Amygdala (tissue), 56 donors: ENCODE results near the gene ANTXRL.
"Not testable (repeated sequence)": the region's sequence is repeated elsewhere in the genome, so short reads cannot be mapped to it uniquely, and the experiment has no call there.

Source experiments
- DNase-seq, 56 donors: peaks; one replicate each; lab custom pipeline; 2025; lab: John Stamatoyannopoulos, UW

ANTXRL gene

GRCh38 chr10:46291817-46292572, 5.2 kb downstream of the ANTXRL start:
- no peak for DNase-seq

GRCh38 chr10:46292573-46293023, 5.8 kb downstream of the ANTXRL start:
- DNase-seq = no peak

GRCh38 chr10:46293228-46293627, 6.4 kb downstream of the ANTXRL start:
- DNase-seq = no peak

GRCh38 chr10:46293832-46294640, 7.2 kb downstream of the ANTXRL start:
- no peak for DNase-seq

GRCh38 chr10:46294641-46295220, 7.9 kb downstream of the ANTXRL start:
- DNase-seq = no peak

- DNase-seq = not testable (repeated sequence)
These were observed 8.7 kb downstream of the ANTXRL start for GRCh38 chr10:46295350-46296010.

GRCh38 chr10:46296086-46296485, 9.3 kb downstream of the ANTXRL start:
- DNase-seq = not testable (repeated sequence)

- DNase-seq = no peak
These were observed 9.9 kb downstream of the ANTXRL start for GRCh38 chr10:46296641-46297141.

GRCh38 chr10:46297406-46298204, 10.8 kb downstream of the ANTXRL start:
- no peak for DNase-seq

GRCh38 chr10:46298477-46299285, 11.9 kb downstream of the ANTXRL start:
- DNase-seq = no peak

- no peak for DNase-seq
These were observed 12.4 kb downstream of the ANTXRL start for GRCh38 chr10:46299286-46299535.

- DNase-seq = peak in 1 of 56 donors; percentile 33
These were observed 13.0 kb downstream of the ANTXRL start for GRCh38 chr10:46299536-46300369.

- not testable (repeated sequence) for DNase-seq
These were observed 13.5 kb downstream of the ANTXRL start for GRCh38 chr10:46300370-46300711.

GRCh38 chr10:46301056-46301645, 14.4 kb downstream of the ANTXRL start:
- peak in 2 of 56 donors; percentile 37 to 45 for DNase-seq

- DNase-seq = no peak
These were observed 15.1 kb downstream of the ANTXRL start for GRCh38 chr10:46301721-46302479.

GRCh38 chr10:46302765-46303352, 16.1 kb downstream of the ANTXRL start:
- DNase-seq = not testable (repeated sequence)

- peak in 1 of 56 donors; percentile 0 for DNase-seq
These were observed 17.3 kb downstream of the ANTXRL start for GRCh38 chr10:46304062-46304461.
